Measurements from ENCODE around the gene GOLGA6B. TPM values are rescaled to one million over a fixed set of nuclear protein-coding genes. Genes with fewer than 3 reads are reported as not detected.
"Not testable (repeated sequence)": the region's sequence is repeated elsewhere in the genome, so short reads cannot be mapped to it uniquely, and the experiment has no call there.

Gene GOLGA6B
- polyA plus RNA-seq, 3 donors: 0.04 TPM; not detected in 2

DNA sequence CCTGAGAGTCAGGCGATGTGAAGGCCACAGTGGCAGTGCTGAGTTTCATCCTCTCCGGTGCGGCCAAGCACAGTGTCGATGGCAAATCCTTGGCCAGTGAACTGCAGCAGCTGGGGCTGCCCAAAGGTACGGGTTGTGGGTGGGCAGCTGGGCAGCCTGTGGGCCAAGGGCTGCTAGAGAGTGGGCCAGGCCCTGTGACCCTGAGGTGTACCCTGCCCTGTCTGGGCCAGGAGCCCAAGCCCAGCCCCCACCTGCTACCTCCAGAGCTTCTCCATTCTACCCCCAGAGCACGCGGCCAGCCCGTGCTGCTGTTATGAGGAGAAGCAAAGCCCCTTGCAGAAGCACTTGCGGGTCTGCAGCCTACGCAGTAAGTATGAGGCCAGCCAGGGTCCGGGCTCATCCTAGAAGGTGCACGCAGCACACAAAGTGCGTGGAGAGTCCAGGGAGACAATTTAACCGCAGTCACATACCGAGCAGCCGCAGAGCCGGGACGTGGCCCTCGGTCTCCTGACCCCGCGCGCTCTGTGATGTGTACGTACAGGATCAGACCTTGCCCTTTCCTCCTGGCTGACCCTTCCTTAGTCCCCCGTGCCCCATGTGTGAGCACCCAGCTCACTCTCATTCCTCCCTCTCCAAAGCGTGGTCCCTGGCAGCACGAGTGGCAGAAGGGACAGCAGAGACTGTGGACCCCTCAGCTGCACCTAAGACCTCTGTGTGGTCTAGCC is 14.6 kb upstream of the GOLGA6B start:
- H3K36me3 Mint-ChIP-seq; DNase-seq; H3K27me3 ChIP-seq (ENCODE audit: control insufficient read depth in 2 of 2, insufficient read depth in 2 of 2, low read length in 2 of 2); intact Hi-C loops (cut with micrococcal nuclease); H2AFZ ChIP-seq (ENCODE audit: insufficient read depth, low read depth, low read length, poor library complexity, severe bottlenecking); H3K4me2 ChIP-seq (replicated peaks; ENCODE audit: extremely low read depth, low read length, poor library complexity, severe bottlenecking); H3K9me3 Mint-ChIP-seq; H3K27ac Mint-ChIP-seq; H3K4me1 Mint-ChIP-seq; H3K4me3 ChIP-seq (replicated peaks in 1 of 3; ENCODE audit: low read depth in 2 of 3, low read length in 3 of 3); H3K4me1 ChIP-seq (ENCODE audit: control insufficient read depth in 1 of 2, insufficient read depth in 2 of 2, low read length in 2 of 2); H3K79me2 ChIP-seq (ENCODE audit: insufficient read depth, low read length); H3K4me3 Mint-ChIP-seq; H3K36me3 ChIP-seq (replicated peaks in 1 of 2; ENCODE audit: control insufficient read depth in 1 of 2, insufficient read depth in 2 of 2, low read length in 2 of 2); H3K9ac ChIP-seq (ENCODE audit: insufficient read depth, low read length, poor library complexity, severe bottlenecking); H3K27me3 Mint-ChIP-seq (ENCODE audit: low read depth in 3 of 3); H3K27ac ChIP-seq (ENCODE audit: low read depth in 1 of 2, low read length in 2 of 2); H4K20me1 ChIP-seq (ENCODE audit: insufficient read depth, low read length); H3K9me3 ChIP-seq (replicated peaks in 1 of 2; ENCODE audit: control insufficient read depth in 1 of 2, insufficient read depth in 1 of 2, low read length in 2 of 2): not testable (repeated sequence)
- WGBS (ENCODE audit: insufficient coverage): no CpG with 5 or more reads among the region's 26 CpGs

DNA sequence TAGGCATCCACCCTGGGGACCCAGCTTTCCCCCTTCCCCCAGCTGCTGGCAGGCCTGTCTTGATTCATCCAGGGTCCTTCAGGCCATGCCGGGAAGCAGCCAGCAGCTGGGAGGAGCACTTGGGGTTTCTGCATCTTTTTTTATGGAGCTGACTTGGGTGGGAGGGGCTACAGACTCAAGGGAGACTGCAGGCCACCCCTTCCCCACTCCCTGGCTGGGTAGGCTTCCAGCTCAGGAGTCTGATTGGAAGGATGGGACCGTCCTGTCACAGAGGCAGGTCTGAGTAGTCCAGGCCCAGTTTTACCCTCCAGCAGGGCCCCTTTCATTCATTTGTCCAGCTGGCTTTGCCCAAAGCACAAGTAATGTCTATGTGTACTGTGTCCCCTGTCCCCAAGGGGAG is 12.2 kb upstream of the GOLGA6B start:
- no CpG with 5 or more reads among the region's 2 CpGs for WGBS (ENCODE audit: insufficient coverage)
- H2AFZ ChIP-seq (ENCODE audit: insufficient read depth, low read depth, low read length, poor library complexity, severe bottlenecking); H3K4me3 ChIP-seq (replicated peaks in 1 of 3; ENCODE audit: low read depth in 2 of 3, low read length in 3 of 3); H3K4me1 ChIP-seq (ENCODE audit: control insufficient read depth in 1 of 2, insufficient read depth in 2 of 2, low read length in 2 of 2); H3K36me3 ChIP-seq (replicated peaks in 1 of 2; ENCODE audit: control insufficient read depth in 1 of 2, insufficient read depth in 2 of 2, low read length in 2 of 2); H3K4me3 Mint-ChIP-seq; H3K4me1 Mint-ChIP-seq; H3K9me3 ChIP-seq (replicated peaks in 1 of 2; ENCODE audit: control insufficient read depth in 1 of 2, insufficient read depth in 1 of 2, low read length in 2 of 2); H3K9me3 Mint-ChIP-seq; H3K79me2 ChIP-seq (ENCODE audit: insufficient read depth, low read length); DNase-seq; H3K36me3 Mint-ChIP-seq; H3K4me2 ChIP-seq (replicated peaks; ENCODE audit: extremely low read depth, low read length, poor library complexity, severe bottlenecking); H3K9ac ChIP-seq (ENCODE audit: insufficient read depth, low read length, poor library complexity, severe bottlenecking); H3K27ac Mint-ChIP-seq; H4K20me1 ChIP-seq (ENCODE audit: insufficient read depth, low read length); H3K27me3 ChIP-seq (ENCODE audit: control insufficient read depth in 2 of 2, insufficient read depth in 2 of 2, low read length in 2 of 2); H3K27me3 Mint-ChIP-seq (ENCODE audit: low read depth in 3 of 3); H3K27ac ChIP-seq (ENCODE audit: low read depth in 1 of 2, low read length in 2 of 2); intact Hi-C loops (cut with micrococcal nuclease): not testable (repeated sequence)

DNA sequence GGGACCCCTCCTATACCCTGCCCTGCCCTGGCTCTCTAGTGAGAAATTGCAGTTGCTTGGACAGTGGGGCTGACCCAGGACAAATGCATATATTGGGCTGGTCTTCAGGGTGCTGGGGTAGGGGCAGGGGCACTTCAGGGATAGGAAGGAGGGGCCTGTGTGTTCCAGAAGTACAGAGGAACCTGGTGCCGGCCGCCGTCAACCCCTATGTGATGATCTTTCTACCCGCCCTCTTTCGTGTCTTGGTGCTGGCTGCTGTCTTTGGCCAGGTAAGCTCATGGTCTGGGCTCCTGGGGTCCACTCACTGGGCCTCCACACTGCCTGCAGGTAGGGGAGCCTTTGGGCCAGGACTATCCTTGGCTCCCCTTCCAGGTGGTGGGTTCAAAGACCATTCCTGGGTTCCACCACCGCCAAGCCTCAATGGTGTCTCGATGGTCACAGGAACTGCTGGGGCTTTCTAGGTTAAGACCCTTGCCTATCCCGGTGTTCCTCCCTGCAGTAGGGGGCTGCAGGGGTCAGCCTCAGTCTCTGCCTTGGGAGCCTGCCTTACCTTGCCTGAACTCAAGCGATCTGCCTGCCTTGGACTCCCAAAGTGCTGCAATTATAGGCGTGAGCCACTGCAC is 5.8 kb upstream of the GOLGA6B start:
- H3K9me3 Mint-ChIP-seq; H3K27me3 Mint-ChIP-seq (ENCODE audit: low read depth in 3 of 3); H4K20me1 ChIP-seq (ENCODE audit: insufficient read depth, low read length); H3K79me2 ChIP-seq (ENCODE audit: insufficient read depth, low read length); H3K36me3 ChIP-seq (replicated peaks in 1 of 2; ENCODE audit: control insufficient read depth in 1 of 2, insufficient read depth in 2 of 2, low read length in 2 of 2); H3K27ac Mint-ChIP-seq; H3K4me3 Mint-ChIP-seq; H3K9me3 ChIP-seq (replicated peaks in 1 of 2; ENCODE audit: control insufficient read depth in 1 of 2, insufficient read depth in 1 of 2, low read length in 2 of 2); H3K4me1 Mint-ChIP-seq; H3K4me1 ChIP-seq (ENCODE audit: control insufficient read depth in 1 of 2, insufficient read depth in 2 of 2, low read length in 2 of 2); H3K27ac ChIP-seq (ENCODE audit: low read depth in 1 of 2, low read length in 2 of 2); H3K9ac ChIP-seq (ENCODE audit: insufficient read depth, low read length, poor library complexity, severe bottlenecking); intact Hi-C loops (cut with micrococcal nuclease); H3K36me3 Mint-ChIP-seq; H3K27me3 ChIP-seq (ENCODE audit: control insufficient read depth in 2 of 2, insufficient read depth in 2 of 2, low read length in 2 of 2); DNase-seq; H2AFZ ChIP-seq (ENCODE audit: insufficient read depth, low read depth, low read length, poor library complexity, severe bottlenecking); H3K4me3 ChIP-seq (replicated peaks in 1 of 3; ENCODE audit: low read depth in 2 of 3, low read length in 3 of 3); H3K4me2 ChIP-seq (replicated peaks; ENCODE audit: extremely low read depth, low read length, poor library complexity, severe bottlenecking): not testable (repeated sequence)
- WGBS (ENCODE audit: insufficient coverage): 89% methylated on average over 6 of the region's 10 CpGs

DNA sequence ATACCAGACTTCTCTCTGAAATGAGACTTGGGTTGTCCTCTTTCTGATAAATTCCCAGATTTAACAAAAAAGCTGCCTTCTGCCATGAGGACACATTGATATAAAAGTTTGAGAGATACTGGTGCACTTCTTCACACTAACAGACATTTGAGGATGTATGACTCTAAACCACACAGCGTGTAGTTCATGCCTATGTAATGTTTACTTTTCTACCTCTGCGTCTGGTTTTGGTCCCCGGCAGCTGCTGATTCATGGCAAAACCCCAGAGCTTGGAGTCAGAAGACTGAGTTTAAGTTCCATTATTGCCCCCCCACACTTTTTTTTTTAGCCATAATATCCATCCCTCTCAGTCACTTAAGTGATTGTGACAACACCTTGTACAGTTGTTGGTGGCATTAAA is 1.5 kb downstream of the GOLGA6B start:
- no CpG with 5 or more reads among the region's 3 CpGs for WGBS (ENCODE audit: insufficient coverage)
- intact Hi-C loops (cut with micrococcal nuclease); H3K9me3 ChIP-seq (replicated peaks in 1 of 2; ENCODE audit: control insufficient read depth in 1 of 2, insufficient read depth in 1 of 2, low read length in 2 of 2); H3K79me2 ChIP-seq (ENCODE audit: insufficient read depth, low read length); H4K20me1 ChIP-seq (ENCODE audit: insufficient read depth, low read length); H3K36me3 Mint-ChIP-seq; H3K9ac ChIP-seq (ENCODE audit: insufficient read depth, low read length, poor library complexity, severe bottlenecking); H3K4me3 ChIP-seq (replicated peaks in 1 of 3; ENCODE audit: low read depth in 2 of 3, low read length in 3 of 3); H3K9me3 Mint-ChIP-seq; H3K27me3 ChIP-seq (ENCODE audit: control insufficient read depth in 2 of 2, insufficient read depth in 2 of 2, low read length in 2 of 2); H3K36me3 ChIP-seq (replicated peaks in 1 of 2; ENCODE audit: control insufficient read depth in 1 of 2, insufficient read depth in 2 of 2, low read length in 2 of 2); H3K27ac ChIP-seq (ENCODE audit: low read depth in 1 of 2, low read length in 2 of 2); H3K4me1 ChIP-seq (ENCODE audit: control insufficient read depth in 1 of 2, insufficient read depth in 2 of 2, low read length in 2 of 2); DNase-seq; H3K4me2 ChIP-seq (replicated peaks; ENCODE audit: extremely low read depth, low read length, poor library complexity, severe bottlenecking); H3K4me3 Mint-ChIP-seq; H3K27ac Mint-ChIP-seq; H3K4me1 Mint-ChIP-seq; H2AFZ ChIP-seq (ENCODE audit: insufficient read depth, low read depth, low read length, poor library complexity, severe bottlenecking); H3K27me3 Mint-ChIP-seq (ENCODE audit: low read depth in 3 of 3): not testable (repeated sequence)

Measured in CD14-positive monocyte (primary cell).